Fibroblast of lung (primary cell): ENCODE results near the gene INPP5A.

Source experiments
- EZH2 ChIP-seq: IDR thresholded peaks from 2 replicates; pipeline ENCODE4 v1.5.1; 2012; ENCODE audit warnings: low read length, control low read depth, mild to moderate bottlenecking; ENCODE audit errors: missing control alignments
- TF ChIP-seq, protein P1 (sequence below), 2 donors: IDR thresholded peaks in 1 of 2; conservative IDR thresholded peaks in 1 of 2; 1 replicate in 1 of 2; 2 replicates in 1 of 2; pipeline ENCODE4 v1.5.1; 2011 to 2012; ENCODE audit warnings: low read length in 2 of 2, control low read depth in 1 of 2, inconsistent platforms in 1 of 2, low read depth in 1 of 2, mild to moderate bottlenecking in 1 of 2

DNA sequence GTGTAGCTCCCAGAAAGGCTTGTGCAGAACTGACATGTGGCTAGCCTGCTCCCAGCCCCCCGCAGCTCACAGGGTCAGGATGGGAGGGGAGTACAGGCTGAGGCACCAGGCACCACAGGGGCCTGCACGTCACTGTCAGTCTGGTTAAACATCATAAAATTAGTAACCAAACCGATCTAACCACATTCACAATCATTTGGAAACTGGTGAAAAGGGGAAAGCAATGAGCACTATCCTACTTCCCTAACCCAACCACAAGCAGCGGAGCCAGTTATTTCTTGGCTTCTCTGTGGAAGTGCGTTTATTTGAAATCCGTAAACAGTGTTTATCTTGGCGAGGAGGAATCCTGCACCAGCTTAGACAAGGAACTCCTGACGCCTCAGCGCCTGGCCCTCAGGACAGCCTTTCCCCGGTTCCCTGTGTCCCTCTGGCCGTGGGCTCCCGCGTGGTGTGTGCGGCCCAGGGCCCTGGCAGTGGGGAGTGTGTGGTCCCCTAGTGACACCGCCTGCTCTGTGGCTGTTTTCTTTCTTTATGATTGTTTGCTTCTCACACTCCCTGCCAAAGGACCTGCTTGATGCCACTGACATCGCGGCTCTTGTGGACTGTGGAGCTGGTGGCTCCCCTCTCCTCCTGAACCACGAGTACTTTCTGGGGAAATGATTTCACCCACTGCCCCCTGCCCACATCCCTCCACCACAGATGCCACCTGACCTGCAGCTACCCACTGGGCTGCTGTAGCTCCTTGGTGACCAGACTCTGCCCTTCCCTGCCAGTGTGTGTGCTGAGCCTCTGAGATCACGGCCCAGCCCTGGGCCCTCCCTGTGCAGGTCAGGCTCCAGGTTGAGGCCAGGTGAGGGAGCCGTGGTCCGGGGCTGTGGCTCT, 38.0 kb downstream of the INPP5A start:
- TF ChIP-seq, protein P1, sequence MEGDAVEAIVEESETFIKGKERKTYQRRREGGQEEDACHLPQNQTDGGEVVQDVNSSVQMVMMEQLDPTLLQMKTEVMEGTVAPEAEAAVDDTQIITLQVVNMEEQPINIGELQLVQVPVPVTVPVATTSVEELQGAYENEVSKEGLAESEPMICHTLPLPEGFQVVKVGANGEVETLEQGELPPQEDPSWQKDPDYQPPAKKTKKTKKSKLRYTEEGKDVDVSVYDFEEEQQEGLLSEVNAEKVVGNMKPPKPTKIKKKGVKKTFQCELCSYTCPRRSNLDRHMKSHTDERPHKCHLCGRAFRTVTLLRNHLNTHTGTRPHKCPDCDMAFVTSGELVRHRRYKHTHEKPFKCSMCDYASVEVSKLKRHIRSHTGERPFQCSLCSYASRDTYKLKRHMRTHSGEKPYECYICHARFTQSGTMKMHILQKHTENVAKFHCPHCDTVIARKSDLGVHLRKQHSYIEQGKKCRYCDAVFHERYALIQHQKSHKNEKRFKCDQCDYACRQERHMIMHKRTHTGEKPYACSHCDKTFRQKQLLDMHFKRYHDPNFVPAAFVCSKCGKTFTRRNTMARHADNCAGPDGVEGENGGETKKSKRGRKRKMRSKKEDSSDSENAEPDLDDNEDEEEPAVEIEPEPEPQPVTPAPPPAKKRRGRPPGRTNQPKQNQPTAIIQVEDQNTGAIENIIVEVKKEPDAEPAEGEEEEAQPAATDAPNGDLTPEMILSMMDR (conservative IDR thresholded peaks at IDR 0.05 in 1 of 2, IDR thresholded peaks at IDR 0.05 in 1 of 2; ENCODE audit: low read depth in 1 of 2, low read length in 2 of 2): no peak
- peak; percentile 35 for TF ChIP-seq EZH2
